ENCODE results near the gene TMEM45B.

DNA sequence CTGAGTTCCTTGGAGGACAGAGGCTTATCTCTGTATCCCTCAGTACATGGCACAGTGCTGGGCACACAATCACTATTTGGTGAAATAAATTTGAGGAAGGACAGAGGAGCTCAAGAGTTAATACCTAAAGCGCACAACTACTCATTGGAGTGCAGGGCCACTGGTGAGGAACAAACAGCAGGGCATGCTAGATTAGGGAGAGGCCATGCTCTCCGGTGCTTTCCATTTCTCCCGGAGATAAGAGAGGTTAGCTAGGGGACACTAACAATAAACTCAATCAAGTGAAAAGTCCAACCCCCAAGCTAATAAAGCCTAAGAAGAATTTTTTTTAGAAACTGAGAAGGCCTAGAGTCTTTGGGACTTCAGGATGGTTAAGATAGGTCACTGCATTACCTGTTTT, 50.7 kb downstream of the TMEM45B start:
- TF ChIP-seq, protein P1, sequence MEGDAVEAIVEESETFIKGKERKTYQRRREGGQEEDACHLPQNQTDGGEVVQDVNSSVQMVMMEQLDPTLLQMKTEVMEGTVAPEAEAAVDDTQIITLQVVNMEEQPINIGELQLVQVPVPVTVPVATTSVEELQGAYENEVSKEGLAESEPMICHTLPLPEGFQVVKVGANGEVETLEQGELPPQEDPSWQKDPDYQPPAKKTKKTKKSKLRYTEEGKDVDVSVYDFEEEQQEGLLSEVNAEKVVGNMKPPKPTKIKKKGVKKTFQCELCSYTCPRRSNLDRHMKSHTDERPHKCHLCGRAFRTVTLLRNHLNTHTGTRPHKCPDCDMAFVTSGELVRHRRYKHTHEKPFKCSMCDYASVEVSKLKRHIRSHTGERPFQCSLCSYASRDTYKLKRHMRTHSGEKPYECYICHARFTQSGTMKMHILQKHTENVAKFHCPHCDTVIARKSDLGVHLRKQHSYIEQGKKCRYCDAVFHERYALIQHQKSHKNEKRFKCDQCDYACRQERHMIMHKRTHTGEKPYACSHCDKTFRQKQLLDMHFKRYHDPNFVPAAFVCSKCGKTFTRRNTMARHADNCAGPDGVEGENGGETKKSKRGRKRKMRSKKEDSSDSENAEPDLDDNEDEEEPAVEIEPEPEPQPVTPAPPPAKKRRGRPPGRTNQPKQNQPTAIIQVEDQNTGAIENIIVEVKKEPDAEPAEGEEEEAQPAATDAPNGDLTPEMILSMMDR (IDR thresholded peaks at IDR 0.05): no peak
- no peak for TF ChIP-seq POLR2A (IDR thresholded peaks at IDR 0.05)
